Measurements from ENCODE around the gene CIB2.
A peak's percentile ranks its signal among the peaks of the same experiment; 100 is the strongest.

Gene CIB2

GRCh38 chr15:78174401-78174800, 43.2 kb upstream of the CIB2 start:
- Histone ChIP-seq H3F3A (ENCODE audit: control insufficient read depth, insufficient read depth) (no peaks in the 10 kb centered on the region), H3K36me3 (ENCODE audit: control insufficient read depth, low read length) (peaks cover 35% of the 10 kb centered on the region), H3K4me3 (ENCODE audit: low read length) (no peak overlapping the region), H3K79me2 (ENCODE audit: control insufficient read depth, low read length) (no peaks in the 10 kb centered on the region), H3K27me3 (ENCODE audit: control insufficient read depth, low read length) (peaks cover 7% of the 10 kb centered on the region), H3K9me2 (replicated peaks; ENCODE audit: control insufficient read depth, low read length) (no peaks in the 10 kb centered on the region), H3K4me1 (ENCODE audit: control insufficient read depth, low read length) (peaks cover 31% of the 10 kb centered on the region), H3K27ac (ENCODE audit: low read depth, low read length) (no peak overlapping the region), H3K9me3 (ENCODE audit: control insufficient read depth, insufficient read depth, low read length) (peaks cover 3% of the 10 kb centered on the region; the same call in 1 of the 2 replicates), H3K4me2 (ENCODE audit: low read length) (peak overlapping the region; percentile 20; the same call in 1 of the 2 replicates), H4K20me1 (ENCODE audit: control insufficient read depth, insufficient read depth, low read depth, low read length) (no peaks in the 10 kb centered on the region)
- TF ChIP-seq CTCF (IDR thresholded peaks at IDR 0.05; ENCODE audit: low read depth, low read length, poor library complexity, severe bottlenecking): no peak

DNA sequence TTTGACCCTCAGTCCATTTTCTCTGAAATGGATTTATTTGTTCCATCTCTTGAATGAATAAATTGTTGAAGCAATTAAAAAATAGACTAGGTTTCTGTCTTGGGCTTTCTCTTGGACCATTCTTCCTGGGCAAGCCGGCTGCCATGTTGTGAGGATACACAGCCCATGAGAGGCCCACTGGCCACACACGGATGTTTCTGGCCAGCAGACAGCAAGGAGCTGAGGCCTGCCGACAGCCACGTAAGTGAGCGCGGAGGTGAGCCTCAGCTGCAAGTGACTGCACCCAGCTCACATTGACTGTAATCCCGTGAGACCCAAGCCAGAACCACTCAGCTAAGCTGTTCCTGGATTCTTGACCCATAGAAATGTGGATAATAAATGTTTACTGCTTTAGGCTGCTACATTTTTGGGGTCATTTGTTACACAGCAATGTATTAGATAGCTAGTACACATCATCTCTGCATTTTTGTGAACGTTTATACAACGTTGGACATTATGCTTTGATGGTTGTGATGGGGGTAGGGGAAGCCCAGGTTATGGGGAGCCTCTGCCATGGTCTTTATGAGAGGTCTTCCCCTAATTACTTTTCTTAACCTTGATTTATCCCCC, 40.7 kb upstream of the CIB2 start:
- Histone ChIP-seq H3K27me3 (ENCODE audit: control insufficient read depth, low read length) (peaks cover under 1% of the 10 kb centered on the region; the same call in 1 of the 2 replicates), H3K4me1 (ENCODE audit: control insufficient read depth, low read length) (peaks cover 41% of the 10 kb centered on the region), H3F3A (ENCODE audit: control insufficient read depth, insufficient read depth) (no peaks in the 10 kb centered on the region), H3K9me2 (replicated peaks; ENCODE audit: control insufficient read depth, low read length) (no peaks in the 10 kb centered on the region), H3K27ac (ENCODE audit: low read depth, low read length) (no peak overlapping the region), H3K36me3 (ENCODE audit: control insufficient read depth, low read length) (peaks cover 58% of the 10 kb centered on the region), H3K4me2 (ENCODE audit: low read length) (no peak overlapping the region), H3K79me2 (ENCODE audit: control insufficient read depth, low read length) (no peaks in the 10 kb centered on the region), H3K4me3 (ENCODE audit: low read length) (no peak overlapping the region), H4K20me1 (ENCODE audit: control insufficient read depth, insufficient read depth, low read depth, low read length) (no peaks in the 10 kb centered on the region), H3K9me3 (ENCODE audit: control insufficient read depth, insufficient read depth, low read length) (peaks cover 3% of the 10 kb centered on the region; the same call in 1 of the 2 replicates)
- no peak for TF ChIP-seq EZH2phosphoT487 (IDR thresholded peaks at IDR 0.05; ENCODE audit: borderline replicate concordance, low read length)
- no peak for TF ChIP-seq CTCF (IDR thresholded peaks at IDR 0.05; ENCODE audit: low read depth, low read length, poor library complexity, severe bottlenecking)

DNA sequence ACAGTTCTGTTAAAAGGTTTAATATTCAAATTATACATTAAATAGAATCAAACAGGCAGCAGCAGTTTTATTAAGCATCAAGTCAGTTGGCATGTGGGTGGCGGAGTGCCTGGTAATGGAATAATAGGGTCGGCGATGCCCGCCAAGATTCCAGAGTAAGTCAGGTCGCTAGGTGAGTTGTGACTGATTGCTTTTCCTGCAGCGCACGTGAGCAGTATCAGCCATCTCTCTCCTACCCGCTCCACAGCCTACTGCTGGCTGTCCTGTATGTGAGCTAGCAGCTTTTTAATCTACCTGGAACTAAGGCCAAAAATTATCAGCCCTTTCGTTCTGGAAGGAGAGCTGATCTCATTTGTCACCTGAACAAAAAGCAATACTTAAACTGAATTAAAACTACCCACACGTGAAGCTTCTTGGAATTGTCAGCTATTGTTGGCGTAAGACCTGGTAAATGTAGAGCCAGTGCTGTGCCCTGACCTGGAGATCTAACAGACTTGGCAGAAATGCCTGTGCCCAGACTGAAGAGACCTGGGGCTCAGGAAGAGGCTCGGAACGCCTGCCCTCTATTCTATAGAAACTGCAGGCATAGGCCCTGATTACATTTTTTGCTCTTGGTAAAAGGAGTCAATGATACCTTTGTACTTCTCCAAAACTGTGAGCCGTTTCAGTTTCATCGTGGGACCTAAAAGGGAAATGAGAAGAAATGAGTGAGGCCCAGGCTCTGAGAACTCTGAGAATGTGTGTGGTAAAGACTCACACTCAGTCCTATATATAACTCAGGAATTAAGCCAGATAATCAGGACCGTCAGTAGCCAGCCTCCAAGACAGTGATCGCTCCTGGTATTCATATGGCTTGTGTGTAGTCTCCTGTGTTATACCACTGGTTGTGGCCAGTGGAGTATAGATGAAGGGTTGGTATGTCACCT, 39.9 kb upstream of the CIB2 start:
- Histone ChIP-seq H3K79me2 (ENCODE audit: control insufficient read depth, low read length) (no peaks in the 10 kb centered on the region), H3K4me1 (ENCODE audit: control insufficient read depth, low read length) (peaks cover 43% of the 10 kb centered on the region), H3K9me2 (replicated peaks; ENCODE audit: control insufficient read depth, low read length) (no peaks in the 10 kb centered on the region), H3K4me3 (ENCODE audit: low read length) (no peak overlapping the region), H3F3A (ENCODE audit: control insufficient read depth, insufficient read depth) (no peaks in the 10 kb centered on the region), H3K9me3 (ENCODE audit: control insufficient read depth, insufficient read depth, low read length) (peaks cover 3% of the 10 kb centered on the region; the same call in 1 of the 2 replicates), H3K27me3 (ENCODE audit: control insufficient read depth, low read length) (no peaks in the 10 kb centered on the region), H3K27ac (ENCODE audit: low read depth, low read length) (no peak overlapping the region), H4K20me1 (ENCODE audit: control insufficient read depth, insufficient read depth, low read depth, low read length) (no peaks in the 10 kb centered on the region), H3K4me2 (ENCODE audit: low read length) (no peak overlapping the region), H3K36me3 (ENCODE audit: control insufficient read depth, low read length) (peaks cover 67% of the 10 kb centered on the region)
- TF ChIP-seq CTCF (IDR thresholded peaks at IDR 0.05; ENCODE audit: low read depth, low read length, poor library complexity, severe bottlenecking) (no peak), EZH2phosphoT487 (IDR thresholded peaks at IDR 0.05; ENCODE audit: borderline replicate concordance, low read length) (no peak)

Data from DOHH2 (cell line).